Type B pancreatic cell (in vitro differentiated cells): Measurements from ENCODE around the gene TRMT2A. TPM values are rescaled to one million over a fixed set of nuclear protein-coding genes. Genes with fewer than 3 reads are reported as not detected.
A peak's percentile ranks its signal among the peaks of the same experiment; 100 is the strongest.
"Not testable (repeated sequence)": the region's sequence is repeated elsewhere in the genome, so short reads cannot be mapped to it uniquely, and the experiment has no call there.

Experiments
- DNase-seq: peaks from one replicate; pipeline ENCODE4 v3.0.0; 2021; ENCODE audit warnings: mixed read lengths; ENCODE audit not compliant: unreplicated experiment; ENCODE audit errors: extremely low spot score
- H3K27ac Mint-ChIP-seq: 2 replicates; pipeline ENCODE4 v1.8.0; 2021; ENCODE audit warnings: mild to moderate bottlenecking, mixed read lengths
- H3K27me3 Mint-ChIP-seq: 2 replicates; pipeline ENCODE4 v1.8.0; 2021; ENCODE audit warnings: mixed read lengths
- H3K36me3 Mint-ChIP-seq: 2 replicates; pipeline ENCODE4 v1.8.0; 2021; ENCODE audit warnings: mixed read lengths
- H3K4me1 Mint-ChIP-seq: one replicate; pipeline ENCODE4 v1.8.0; 2021; ENCODE audit warnings: mixed read lengths; ENCODE audit not compliant: unreplicated experiment
- H3K4me3 Mint-ChIP-seq: 2 replicates; pipeline ENCODE4 v1.8.0; 2021; ENCODE audit warnings: mild to moderate bottlenecking, mixed read lengths
- H3K9me3 Mint-ChIP-seq: 2 replicates; pipeline ENCODE4 v1.8.0; 2021; ENCODE audit warnings: mixed read lengths
- CTCF ChIP-seq: fragments of 200-600 bp; sonication (generic); conservative IDR thresholded peaks from 2 replicates; pipeline ENCODE4 v1.5.0; 2021; ENCODE audit warnings: antibody characterized with exemption, mild to moderate bottlenecking
- total RNA-seq: library from RNA; stranded (reverse); gene quantifications from 2 replicates; pipeline ENCODE4 v1.2.1, GENCODE V29; 2021; ENCODE audit warnings: low replicate concordance

TRMT2A gene
- total RNA-seq, 1 donor from 2014 or later = 64.8 TPM

- Mint-ChIP-seq H3K4me3 (peak overlapping the region; percentile 69), H3K4me1 (peaks cover 13% of the 10 kb centered on the region), H3K9me3 (no peaks in the 10 kb centered on the region), H3K36me3 (peaks cover 3% of the 10 kb centered on the region), H3K27ac (peak overlapping the region; percentile 16), H3K27me3 (no peaks in the 10 kb centered on the region)
- no peak for DNase-seq
- peak; percentile 29 for TF ChIP-seq CTCF
Observed at GRCh38 chr22:20076627-20077172, 40.3 kb downstream of the TRMT2A start.

- no peak overlapping the region for H3K27ac Mint-ChIP-seq
- no peaks in the 10 kb centered on the region for H3K36me3 Mint-ChIP-seq
- H3K9me3 Mint-ChIP-seq = no peaks in the 10 kb centered on the region
- no peak for DNase-seq
- peaks cover 2% of the 10 kb centered on the region for H3K4me1 Mint-ChIP-seq
- no peak for TF ChIP-seq CTCF
- H3K27me3 Mint-ChIP-seq = no peaks in the 10 kb centered on the region
- no peak overlapping the region for H3K4me3 Mint-ChIP-seq
Observed at GRCh38 chr22:20071524-20071972, 45.5 kb downstream of the TRMT2A start.

- H3K9me3 Mint-ChIP-seq = no peaks in the 10 kb centered on the region
- no peaks in the 10 kb centered on the region for H3K27me3 Mint-ChIP-seq
- no peaks in the 10 kb centered on the region for H3K4me1 Mint-ChIP-seq
- no peak overlapping the region for H3K27ac Mint-ChIP-seq
- H3K4me3 Mint-ChIP-seq = no peak overlapping the region
- H3K36me3 Mint-ChIP-seq = no peaks in the 10 kb centered on the region
- TF ChIP-seq CTCF = no peak
- DNase-seq = no peak
Observed at GRCh38 chr22:20069331-20070042, 47.5 kb downstream of the TRMT2A start.

- Mint-ChIP-seq H3K27me3 (no peaks in the 10 kb centered on the region), H3K27ac (no peak overlapping the region), H3K9me3 (no peaks in the 10 kb centered on the region), H3K4me3 (no peak overlapping the region), H3K36me3 (no peaks in the 10 kb centered on the region), H3K4me1 (no peaks in the 10 kb centered on the region)
- no peak for TF ChIP-seq CTCF
- DNase-seq = no peak
Observed at GRCh38 chr22:20068640-20069039, 48.4 kb downstream of the TRMT2A start.

- H3K27me3 Mint-ChIP-seq, H3K36me3 Mint-ChIP-seq, DNase-seq, H3K4me1 Mint-ChIP-seq, H3K9me3 Mint-ChIP-seq, H3K4me3 Mint-ChIP-seq, H3K27ac Mint-ChIP-seq: not testable (repeated sequence)
Observed at GRCh38 chr22:20067384-20067682, 49.7 kb downstream of the TRMT2A start.

GRCh38 chr22:20066617-20067383 is 50.2 kb downstream of the TRMT2A start:
- Mint-ChIP-seq H3K9me3 (no peaks in the 10 kb centered on the region), H3K36me3 (no peaks in the 10 kb centered on the region), H3K4me1 (no peaks in the 10 kb centered on the region), H3K27ac (no peak overlapping the region), H3K27me3 (no peaks in the 10 kb centered on the region), H3K4me3 (no peak overlapping the region)
- no peak for DNase-seq
- TF ChIP-seq CTCF = no peak
